HCT116 (cell line): ENCODE results near the gene LRRC7. TPM values are rescaled to one million over a fixed set of nuclear protein-coding genes. Genes with fewer than 3 reads are reported as not detected.

Experiments used
- ATAC-seq: fragments of 200-7000 bp; cut with Tn5 transposase; 2 replicates; pipeline ENCODE4 v1.9.1; 2020; ENCODE audit warnings: mild to moderate bottlenecking, moderate library complexity
- BruUV-seq: library from RNA; stranded (reverse); fragments of 400-500 nt; replicated peaks from 2 replicates; lab custom pipeline; 2021; lab: Mats Ljungman, UMichigan
- CTCF ChIA-PET: fragments of 300-600 bp; sonication (Branson Sonifier 250); formaldehyde crosslinking; loops from one replicate; lab custom pipeline; 2021; ENCODE audit warnings: antibody characterized with exemption; lab: Charles Lee
- POLR2A ChIA-PET: fragments of 300-600, 350-600 bp; sonication (Branson Sonifier 250); formaldehyde crosslinking; loops from one replicate; lab custom pipeline; 2021; ENCODE audit warnings: antibody characterized with exemption; lab: Charles Lee
- RAD21 ChIA-PET, 2 experiments: fragments of 300-600 bp; sonication (Branson Sonifier 250); formaldehyde crosslinking; loops; one replicate each; lab custom pipeline; 2023; ENCODE audit warnings: low total read pairs in 2 of 2; ENCODE audit not compliant: uncharacterized antibody in 2 of 2, unreplicated experiment in 2 of 2, low non-redundant PET in 1 of 2; lab: Charles Lee
- DNase-seq: peaks from one replicate; pipeline ENCODE4 v3.0.0-alpha.2; 2010; ENCODE audit warnings: low read depth, low spot score
- H2AFZ ChIP-seq: fragments of 200-600 bp; shearing (Covaris generic), sonication (generic); 2 replicates; pipeline ENCODE4 v1.6.1; 2017; ENCODE audit warnings: low read depth, mixed run types, mixed read lengths, antibody characterized with exemption, low read length; ENCODE audit not compliant: poor library complexity, severe bottlenecking
- H3K27ac ChIP-seq: 2 replicates; pipeline ENCODE4 v1.5.1; 2012; ENCODE audit warnings: low read depth, low read length
- H3K27me3 ChIP-seq: fragments of 200-600 bp; sonication (generic); 2 replicates; pipeline ENCODE4 v1.6.1; 2016; ENCODE audit warnings: mixed run types, low read length, mixed read lengths; ENCODE audit not compliant: insufficient read depth
- H3K36me3 ChIP-seq, 2 experiments: fragments of 200-500 bp in 1 of 2; fragments of 200-600 bp in 1 of 2; sonication (Bioruptor generic) in 1 of 2; sonication (generic) in 1 of 2; 2 replicates each; pipeline versions ENCODE4 v1.5.1 to v1.6.1; 2014 to 2016; ENCODE audit warnings: low read length in 2 of 2, inconsistent platforms in 1 of 2, mixed read lengths in 1 of 2, mixed run types in 1 of 2; ENCODE audit not compliant: insufficient read depth in 2 of 2, control insufficient read depth in 1 of 2
- H3K4me1 ChIP-seq, 2 experiments: fragments of 200-600 bp in 1 of 2; sonication (generic) in 1 of 2; 2 replicates each; pipeline versions ENCODE4 v1.5.1 to v1.6.1; 2012 to 2017; ENCODE audit warnings: low read length in 2 of 2, inconsistent platforms in 1 of 2, mild to moderate bottlenecking in 1 of 2, mixed read lengths in 1 of 2, mixed run types in 1 of 2, moderate library complexity in 1 of 2; ENCODE audit not compliant: insufficient read depth in 2 of 2, control insufficient read depth in 1 of 2
- H3K4me2 ChIP-seq: fragments of 200-600 bp; sonication (generic); 2 replicates; pipeline ENCODE4 v1.6.1; 2017; ENCODE audit warnings: mixed run types, low read length, mixed read lengths
- H3K4me3 ChIP-seq, 2 experiments: fragments of 200-600 bp in 1 of 2; sonication (generic) in 1 of 2; replicated peaks in 1 of 2; 2 replicates each; pipeline ENCODE4 v1.5.1; 2011 to 2016; ENCODE audit warnings: low read length in 2 of 2, control low read depth in 1 of 2, low read depth in 1 of 2, mild to moderate bottlenecking in 1 of 2, mixed read lengths in 1 of 2, mixed run types in 1 of 2
- H3K79me2 ChIP-seq: fragments of 200-600 bp; sonication (generic); 2 replicates; pipeline ENCODE4 v1.6.1; 2017; ENCODE audit warnings: mild to moderate bottlenecking, mixed run types, low read length, moderate library complexity, mixed read lengths; ENCODE audit not compliant: insufficient read depth
- H3K9ac ChIP-seq: fragments of 200-600 bp; sonication (generic); 2 replicates; pipeline ENCODE4 v1.6.1; 2016; ENCODE audit warnings: low read length, mixed read lengths
- H3K9me2 ChIP-seq: fragments of 200-600 bp; sonication (generic), shearing (Covaris generic); 2 replicates; pipeline ENCODE4 v1.6.1; 2017; ENCODE audit warnings: mixed run types, mild to moderate bottlenecking, moderate library complexity; ENCODE audit not compliant: insufficient read depth
- H3K9me3 ChIP-seq, 2 experiments: fragments of 200-500 bp in 1 of 2; fragments of 200-600 bp in 1 of 2; sonication (Bioruptor generic) in 1 of 2; sonication (generic) in 1 of 2; 2 replicates each; pipeline ENCODE4 v1.6.1; 2014 to 2017; ENCODE audit warnings: low read length in 2 of 2, mixed read lengths in 2 of 2, inconsistent platforms in 1 of 2, low read depth in 1 of 2, mild to moderate bottlenecking in 1 of 2, mixed run types in 1 of 2, moderate library complexity in 1 of 2; ENCODE audit not compliant: control insufficient read depth in 1 of 2, insufficient read depth in 1 of 2
- H4K20me1 ChIP-seq: fragments of 200-600 bp; sonication (generic), shearing (Covaris generic); 2 replicates; pipeline ENCODE4 v1.6.1; 2017; ENCODE audit warnings: mixed run types, mild to moderate bottlenecking, moderate library complexity; ENCODE audit not compliant: insufficient read depth
- CEBPB ChIP-seq: IDR thresholded peaks from 2 replicates; pipeline ENCODE4 v1.6.1; 2012; ENCODE audit warnings: low read depth
- CTCF ChIP-seq, 3 experiments: fragments of 200-600 bp in 1 of 3; sonication (generic) in 1 of 3; IDR thresholded peaks in 2 of 3; conservative IDR thresholded peaks in 1 of 3; 2 replicates each; pipeline ENCODE4 v1.5.1; 2012 to 2017; ENCODE audit warnings: low read depth in 2 of 3, low read length in 2 of 3, antibody characterized with exemption in 1 of 3, borderline replicate concordance in 1 of 3, control low read depth in 1 of 3, mild to moderate bottlenecking in 1 of 3, mixed read lengths in 1 of 3, mixed run types in 1 of 3, moderate library complexity in 1 of 3; ENCODE audit not compliant: insufficient read depth in 1 of 3
- EGR1 ChIP-seq: IDR thresholded peaks from 2 replicates; pipeline ENCODE4 v1.6.1; 2012; ENCODE audit warnings: low read depth
- ELF1 ChIP-seq: IDR thresholded peaks from 2 replicates; pipeline ENCODE4 v1.6.1; 2012; ENCODE audit warnings: low read depth, borderline replicate concordance
- EZH2 ChIP-seq: fragments of 200-600 bp; sonication (generic); IDR thresholded peaks from 2 replicates; pipeline ENCODE4 v1.6.1; 2017; ENCODE audit warnings: antibody characterized with exemption, mixed run types
- FOSL1 ChIP-seq: IDR thresholded peaks from 2 replicates; pipeline ENCODE4 v1.6.1; 2012; ENCODE audit warnings: low read depth
- JUND ChIP-seq: IDR thresholded peaks from 2 replicates; pipeline ENCODE4 v1.6.1; 2012
- POLR2AphosphoS5 ChIP-seq: IDR thresholded peaks from 2 replicates; pipeline ENCODE4 v1.6.1; 2011; ENCODE audit warnings: mild to moderate bottlenecking, low read depth, low read length, moderate library complexity
- REST ChIP-seq: IDR thresholded peaks from 2 replicates; pipeline ENCODE4 v1.6.1; 2012; ENCODE audit warnings: low read depth
- SIN3A ChIP-seq: IDR thresholded peaks from 2 replicates; pipeline ENCODE4 v1.6.1; 2012; ENCODE audit warnings: low read depth
- SP1 ChIP-seq: IDR thresholded peaks from 2 replicates; pipeline ENCODE4 v1.6.1; 2012; ENCODE audit warnings: low read depth
- YY1 ChIP-seq: IDR thresholded peaks from 2 replicates; pipeline ENCODE4 v1.6.1; 2011; ENCODE audit warnings: low read length, low read depth, moderate library complexity, mild to moderate bottlenecking; ENCODE audit not compliant: insufficient replicate concordance; ENCODE audit errors: extremely low read depth
- ZNF274 ChIP-seq: fragments of 200-500 bp; sonication (Bioruptor generic); IDR thresholded peaks from 2 replicates; pipeline ENCODE4 v1.6.1; 2014; ENCODE audit warnings: mild to moderate bottlenecking, low read depth, low read length, inconsistent platforms
- intact Hi-C: fragments of 100-400 bp; cut with micrococcal nuclease; formaldehyde crosslinking; loops from 2 replicates; pipeline ENCODE4 v1.10.0; 2022
- total RNA-seq: library from RNA; stranded (reverse); gene quantifications from one replicate; pipeline ENCODE4 v1.2.1, GENCODE V29; 2021; ENCODE audit not compliant: unreplicated experiment
- TF ChIP-seq, protein P1 (sequence below): IDR thresholded peaks from 2 replicates; pipeline ENCODE4 v1.6.1; 2011; ENCODE audit warnings: mild to moderate bottlenecking, low read length, moderate library complexity; ENCODE audit not compliant: insufficient replicate concordance; ENCODE audit errors: extremely low read depth

The LRRC7 gene
- total RNA-seq, 1 experiment from 2014 or later, result not detected

- Histone ChIP-seq H3K27ac (no peak overlapping the region), H3K9me3 (no peaks in the 10 kb centered on the region), H3K4me2 (no peak overlapping the region), H3K9ac (no peak overlapping the region), H3K9me2 (no peaks in the 10 kb centered on the region)
- no peak for ATAC-seq
- RAD21 ChIA-PET, result no interaction called here
- TF ChIP-seq, protein P1, sequence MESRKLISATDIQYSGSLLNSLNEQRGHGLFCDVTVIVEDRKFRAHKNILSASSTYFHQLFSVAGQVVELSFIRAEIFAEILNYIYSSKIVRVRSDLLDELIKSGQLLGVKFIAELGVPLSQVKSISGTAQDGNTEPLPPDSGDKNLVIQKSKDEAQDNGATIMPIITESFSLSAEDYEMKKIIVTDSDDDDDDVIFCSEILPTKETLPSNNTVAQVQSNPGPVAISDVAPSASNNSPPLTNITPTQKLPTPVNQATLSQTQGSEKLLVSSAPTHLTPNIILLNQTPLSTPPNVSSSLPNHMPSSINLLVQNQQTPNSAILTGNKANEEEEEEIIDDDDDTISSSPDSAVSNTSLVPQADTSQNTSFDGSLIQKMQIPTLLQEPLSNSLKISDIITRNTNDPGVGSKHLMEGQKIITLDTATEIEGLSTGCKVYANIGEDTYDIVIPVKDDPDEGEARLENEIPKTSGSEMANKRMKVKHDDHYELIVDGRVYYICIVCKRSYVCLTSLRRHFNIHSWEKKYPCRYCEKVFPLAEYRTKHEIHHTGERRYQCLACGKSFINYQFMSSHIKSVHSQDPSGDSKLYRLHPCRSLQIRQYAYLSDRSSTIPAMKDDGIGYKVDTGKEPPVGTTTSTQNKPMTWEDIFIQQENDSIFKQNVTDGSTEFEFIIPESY, result no peak
- TF ChIP-seq FOSL1 (no peak), CTCF (IDR thresholded peaks at IDR 0.05 in 2 of 3, conservative IDR thresholded peaks at IDR 0.05 in 1 of 3; ENCODE audit: borderline replicate concordance in 1 of 3, insufficient read depth in 1 of 3, low read depth in 2 of 3, low read length in 2 of 3) (no peak), EGR1 (no peak), REST (no peak), SP1 (no peak), YY1 (no peak), ELF1 (no peak), CEBPB (no peak), ZNF274 (no peak), JUND (no peak), EZH2 (no peak), SIN3A (no peak), POLR2AphosphoS5 (no peak)
- TF ChIP-seq, all 23 proteins: peak for 0
- no TSS peak for BruUV-seq
- no peaks in the 10 kb centered on the region for H3K79me2 ChIP-seq
- CTCF ChIA-PET, result no interaction called here
- H3K36me3 ChIP-seq, result no peaks in the 10 kb centered on the region
- no peak for DNase-seq
- H3K4me1 ChIP-seq, result no peaks in the 10 kb centered on the region
- POLR2A ChIA-PET, result no interaction called here
- peaks cover 33% of the 10 kb centered on the region for H3K27me3 ChIP-seq
- H3K4me3 ChIP-seq, result no peak overlapping the region
- H4K20me1 ChIP-seq, result no peaks in the 10 kb centered on the region
- no peak overlapping the region for H2AFZ ChIP-seq
- intact Hi-C loops, result no loop called here
Observed at GRCh38 chr1:69533343-69533742, 34.4 kb upstream of the LRRC7 start.
